Ovary (tissue), 3 donors: Measurements from ENCODE around the gene ASB16.

Experiments used
- EP300 ChIP-seq: sonication (generic); formaldehyde crosslinking; IDR thresholded peaks from one replicate; pipeline ENCODE4 v1.6.1; 2017; ENCODE audit warnings: antibody characterized with exemption
- TF ChIP-seq, protein P1 (sequence below), 3 donors: fragments of 450-650 bp in 2 of 3; fragments of 200-600 bp in 1 of 3; IDR thresholded peaks; one replicate each; pipeline versions ENCODE4 v1.5.1 to v1.8.0; 2016 to 2022; ENCODE audit warnings: antibody characterized with exemption in 3 of 3, mild to moderate bottlenecking in 1 of 3
- donor health status: DM: no; HTN: no; CAD: no.

DNA sequence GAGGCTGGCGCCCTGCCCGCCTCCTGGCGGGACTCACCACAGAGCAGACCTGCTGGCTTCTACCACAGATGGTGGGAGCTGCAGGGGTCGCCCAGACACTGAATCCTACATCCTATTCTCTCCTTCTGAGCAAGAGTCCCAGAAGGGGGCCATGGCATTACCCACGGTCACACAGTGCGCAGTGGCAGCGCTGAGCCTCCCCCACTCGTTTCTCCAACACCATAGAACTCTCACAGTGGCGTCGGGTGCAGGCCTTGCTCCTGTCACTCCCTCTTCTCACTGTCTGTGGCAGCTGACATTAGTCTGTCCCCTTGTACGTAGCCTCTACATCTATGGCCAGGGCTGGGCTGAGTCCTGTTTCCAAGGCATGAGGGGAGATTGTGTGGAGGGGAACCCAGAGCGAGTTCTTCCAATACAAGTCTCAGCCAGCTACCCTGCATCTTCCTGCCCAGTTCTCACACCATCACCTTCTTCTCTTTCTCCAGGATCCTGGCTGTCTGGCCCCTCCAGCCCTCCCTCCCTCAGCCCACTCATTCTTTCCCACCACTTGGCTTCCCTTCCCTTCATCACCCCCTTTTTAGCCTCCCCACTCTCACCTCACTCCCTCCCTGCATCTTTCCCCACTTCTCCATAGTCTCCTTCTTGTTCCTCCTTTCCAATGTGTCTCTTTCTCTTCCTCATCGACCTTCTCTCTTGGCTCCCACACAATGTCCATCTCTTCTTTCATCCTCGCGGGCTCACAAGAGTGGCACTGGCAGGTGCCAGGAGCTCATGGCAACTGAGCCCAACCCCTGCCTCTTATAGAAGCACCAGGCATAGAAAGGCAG, 43.1 kb downstream of the ASB16 start:
- TF ChIP-seq, protein P1, sequence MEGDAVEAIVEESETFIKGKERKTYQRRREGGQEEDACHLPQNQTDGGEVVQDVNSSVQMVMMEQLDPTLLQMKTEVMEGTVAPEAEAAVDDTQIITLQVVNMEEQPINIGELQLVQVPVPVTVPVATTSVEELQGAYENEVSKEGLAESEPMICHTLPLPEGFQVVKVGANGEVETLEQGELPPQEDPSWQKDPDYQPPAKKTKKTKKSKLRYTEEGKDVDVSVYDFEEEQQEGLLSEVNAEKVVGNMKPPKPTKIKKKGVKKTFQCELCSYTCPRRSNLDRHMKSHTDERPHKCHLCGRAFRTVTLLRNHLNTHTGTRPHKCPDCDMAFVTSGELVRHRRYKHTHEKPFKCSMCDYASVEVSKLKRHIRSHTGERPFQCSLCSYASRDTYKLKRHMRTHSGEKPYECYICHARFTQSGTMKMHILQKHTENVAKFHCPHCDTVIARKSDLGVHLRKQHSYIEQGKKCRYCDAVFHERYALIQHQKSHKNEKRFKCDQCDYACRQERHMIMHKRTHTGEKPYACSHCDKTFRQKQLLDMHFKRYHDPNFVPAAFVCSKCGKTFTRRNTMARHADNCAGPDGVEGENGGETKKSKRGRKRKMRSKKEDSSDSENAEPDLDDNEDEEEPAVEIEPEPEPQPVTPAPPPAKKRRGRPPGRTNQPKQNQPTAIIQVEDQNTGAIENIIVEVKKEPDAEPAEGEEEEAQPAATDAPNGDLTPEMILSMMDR (IDR thresholded peaks at IDR 0.05), result no peak
- TF ChIP-seq EP300, result no peak
